Muscle layer of duodenum (tissue), 2 donors: Measurements from ENCODE around the gene CLIC1.

ENCODE experiments used
- H3K27ac ChIP-seq: one replicate; pipeline ENCODE4 v1.7.0; 2013; ENCODE audit warnings: mild to moderate bottlenecking, low read length
- H3K27me3 ChIP-seq: one replicate; pipeline ENCODE4 v1.7.0; 2013; ENCODE audit warnings: low read depth, mild to moderate bottlenecking, control low read depth, low read length
- H3K36me3 ChIP-seq, 2 donors: one replicate each; pipeline ENCODE4 v1.7.0; 2013; ENCODE audit warnings: low read length in 2 of 2, control low read depth in 1 of 2, mild to moderate bottlenecking in 1 of 2; ENCODE audit not compliant: insufficient read depth in 2 of 2, control insufficient read depth in 1 of 2
- H3K4me1 ChIP-seq, 2 donors: one replicate each; pipeline ENCODE4 v1.7.0; 2013; ENCODE audit warnings: low read length in 2 of 2, mild to moderate bottlenecking in 2 of 2, control low read depth in 1 of 2, moderate library complexity in 1 of 2; ENCODE audit not compliant: insufficient read depth in 2 of 2, control insufficient read depth in 1 of 2
- H3K4me3 ChIP-seq, 2 donors: one replicate each; pipeline ENCODE4 v1.7.0; 2013; ENCODE audit warnings: low read length in 2 of 2, low read depth in 1 of 2, mild to moderate bottlenecking in 1 of 2
- H3K9me3 ChIP-seq, 2 donors: one replicate each; pipeline ENCODE4 v1.7.0; 2013; ENCODE audit warnings: low read length in 2 of 2, control low read depth in 1 of 2, mild to moderate bottlenecking in 1 of 2; ENCODE audit not compliant: control insufficient read depth in 1 of 2
- donor health status: healthy.

CLIC1 gene

GRCh38 chr6:31734821-31735406 lies 1.4 kb downstream of the CLIC1 start:
- peaks cover 4 to 41% of the 10 kb centered on the region in 2 donors for H3K4me1 ChIP-seq
- H3K36me3 ChIP-seq = peaks cover 35 to 47% of the 10 kb centered on the region in 2 donors
- no peaks in the 10 kb centered on the region for H3K27me3 ChIP-seq
- peak overlapping the region; percentile 100 for H3K27ac ChIP-seq
- H3K4me3 ChIP-seq = peak overlapping the region; percentile 92 to 100
- H3K9me3 ChIP-seq = no peaks in the 10 kb centered on the region

- Histone ChIP-seq H3K36me3 (peaks cover 35 to 47% of the 10 kb centered on the region in 2 donors), H3K4me1 (peaks cover 4 to 41% of the 10 kb centered on the region in 2 donors), H3K27me3 (no peaks in the 10 kb centered on the region), H3K9me3 (no peaks in the 10 kb centered on the region), H3K27ac (peak overlapping the region; percentile 100), H3K4me3 (peak overlapping the region; percentile 92 to 100)
Measured at GRCh38 chr6:31734247-31734820, 2.0 kb downstream of the CLIC1 start.

- H3K36me3 ChIP-seq = peaks cover 35 to 47% of the 10 kb centered on the region in 2 donors
- peaks cover 4 to 44% of the 10 kb centered on the region in 2 donors for H3K4me1 ChIP-seq
- peak overlapping the region; percentile 100 for H3K27ac ChIP-seq
- H3K9me3 ChIP-seq = no peaks in the 10 kb centered on the region
- peak overlapping the region; percentile 92 to 100 for H3K4me3 ChIP-seq
- no peaks in the 10 kb centered on the region for H3K27me3 ChIP-seq
Measured at GRCh38 chr6:31733734-31734133, 2.6 kb downstream of the CLIC1 start.

GRCh38 chr6:31732029-31732428 lies 4.3 kb downstream of the CLIC1 start:
- no peak overlapping the region for H3K4me3 ChIP-seq
- H3K36me3 ChIP-seq = peaks cover 35 to 53% of the 10 kb centered on the region in 2 donors
- H3K4me1 ChIP-seq = peaks cover 4 to 53% of the 10 kb centered on the region in 2 donors
- no peaks in the 10 kb centered on the region for H3K9me3 ChIP-seq
- H3K27ac ChIP-seq = no peak overlapping the region
- no peaks in the 10 kb centered on the region for H3K27me3 ChIP-seq

- Histone ChIP-seq H3K36me3 (peaks cover 35 to 59% of the 10 kb centered on the region in 2 donors), H3K27me3 (no peaks in the 10 kb centered on the region), H3K9me3 (no peaks in the 10 kb centered on the region), H3K27ac (peak overlapping the region; percentile 88), H3K4me3 (peak overlapping the region; percentile 85 to 86), H3K4me1 (peaks cover 4 to 47% of the 10 kb centered on the region in 2 donors)
Measured at GRCh38 chr6:31730631-31731086, 5.7 kb downstream of the CLIC1 start.

- Histone ChIP-seq H3K36me3 (peaks cover 35 to 56% of the 10 kb centered on the region in 2 donors), H3K4me1 (peaks cover 4 to 47% of the 10 kb centered on the region in 2 donors)
Measured at GRCh38 chr6:31729979-31730630, 6.2 kb downstream of the CLIC1 start.

GRCh38 chr6:31729515-31729978 lies 6.8 kb downstream of the CLIC1 start:
- Histone ChIP-seq H3K4me1 (peaks cover 4 to 45% of the 10 kb centered on the region in 2 donors), H3K9me3 (no peaks in the 10 kb centered on the region), H3K27ac (peak overlapping the region; percentile 88), H3K36me3 (peaks cover 35 to 53% of the 10 kb centered on the region in 2 donors), H3K4me3 (peak overlapping the region; percentile 85 to 86), H3K27me3 (no peaks in the 10 kb centered on the region)

More at GRCh38 chr6:31729979-31730630, 6.2 kb downstream of the CLIC1 start:
- Histone ChIP-seq H3K9me3 (no peaks in the 10 kb centered on the region), H3K27ac (peak overlapping the region; percentile 88), H3K27me3 (no peaks in the 10 kb centered on the region), H3K4me3 (peak overlapping the region; percentile 85 to 86)

GRCh38 chr6:31728767-31729514 lies 7.4 kb downstream of the CLIC1 start, which contains the start of gene DDAH2:
TSS of gene DDAH2 (minus strand) at chr6:31729299. CDS start at chr6:31729161, 138 bp downstream.
- peaks cover 29 to 47% of the 10 kb centered on the region in 2 donors for H3K36me3 ChIP-seq
- peak within 1 kb of the TSS; percentile 88 for H3K27ac ChIP-seq
- H3K4me3 ChIP-seq = peak within 1 kb of the TSS; percentile 85 to 86
- H3K9me3 ChIP-seq = no peaks in the 10 kb centered on the region
- no peaks in the 10 kb centered on the region for H3K27me3 ChIP-seq
- peaks cover 0 to 39% of the 10 kb centered on the region in 2 donors for H3K4me1 ChIP-seq

- peak overlapping the region; percentile 88 for H3K27ac ChIP-seq
- no peaks in the 10 kb centered on the region for H3K9me3 ChIP-seq
- peak overlapping the region; percentile 85 to 86 for H3K4me3 ChIP-seq
- peaks cover 20 to 38% of the 10 kb centered on the region in 2 donors for H3K36me3 ChIP-seq
- no peaks in the 10 kb centered on the region for H3K27me3 ChIP-seq
- H3K4me1 ChIP-seq = peaks cover 0 to 29% of the 10 kb centered on the region in 2 donors
Measured at GRCh38 chr6:31727717-31728671, 8.3 kb downstream of the CLIC1 start.
